GM23338 (cell line): ENCODE data around the gene CCDC59. TPM values are rescaled to one million over a fixed set of nuclear protein-coding genes. Genes with fewer than 3 reads are reported as not detected.

ENCODE experiments used
- ATAC-seq: fragments of 200-7000 bp; cut with Tn5 transposase; 3 replicates; pipeline ENCODE4 v1.9.1; 2020
- DNase-seq: peaks from one replicate; pipeline ENCODE4 v3.0.0-alpha.2; 2015; ENCODE audit warnings: low spot score
- H2AFZ ChIP-seq: fragments of 200-600 bp; sonication (generic); 2 replicates; pipeline ENCODE4 v1.8.0; 2016; ENCODE audit warnings: antibody characterized with exemption, mild to moderate bottlenecking, moderate library complexity
- H3F3A ChIP-seq: fragments of 200-600 bp; sonication (generic); replicated peaks from 2 replicates; pipeline ENCODE4 v1.8.0; 2017; ENCODE audit warnings: antibody characterized with exemption, mixed run types, low read depth
- H3K27ac ChIP-seq: fragments of 200-600 bp; sonication (generic); 2 replicates; pipeline ENCODE4 v1.6.1; 2016; ENCODE audit warnings: low read depth
- H3K27me3 ChIP-seq: fragments of 200-600 bp; sonication (generic); 2 replicates; pipeline ENCODE4 v1.8.0; 2016; ENCODE audit warnings: mild to moderate bottlenecking, mixed run types, moderate library complexity; ENCODE audit not compliant: insufficient read depth
- H3K36me3 ChIP-seq: fragments of 200-600 bp; sonication (generic); 2 replicates; pipeline ENCODE4 v1.8.0; 2016; ENCODE audit warnings: mild to moderate bottlenecking; ENCODE audit not compliant: insufficient read depth
- H3K4me1 ChIP-seq: fragments of 200-600 bp; sonication (generic); 2 replicates; pipeline ENCODE4 v1.8.0; 2016; ENCODE audit warnings: mild to moderate bottlenecking, moderate library complexity; ENCODE audit not compliant: insufficient read depth
- H3K4me2 ChIP-seq: fragments of 200-600 bp; sonication (generic); 2 replicates; pipeline ENCODE4 v1.7.1; 2017; ENCODE audit warnings: mixed run types
- H3K4me3 ChIP-seq: fragments of 200-600 bp; sonication (generic); 2 replicates; pipeline ENCODE4 v1.6.1; 2016; ENCODE audit warnings: mixed run types
- H3K79me2 ChIP-seq: fragments of 200-600 bp; sonication (generic); replicated peaks from 2 replicates; pipeline ENCODE4 v1.8.0; 2017; ENCODE audit warnings: mild to moderate bottlenecking; ENCODE audit not compliant: insufficient read depth
- H3K9me2 ChIP-seq: fragments of 200-600 bp; sonication (generic); 2 replicates; pipeline ENCODE4 v1.8.0; 2017; ENCODE audit not compliant: insufficient read depth
- H4K20me1 ChIP-seq: fragments of 200-600 bp; sonication (generic); replicated peaks from 2 replicates; pipeline ENCODE4 v1.8.0; 2017; ENCODE audit warnings: mild to moderate bottlenecking; ENCODE audit not compliant: insufficient read depth
- H3K27ac Mint-ChIP-seq: 2 replicates; pipeline ENCODE4 v1.8.0; 2020; ENCODE audit warnings: inconsistent platforms, mild to moderate bottlenecking, moderate library complexity, mixed read lengths
- H3K27me3 Mint-ChIP-seq: 3 replicates; pipeline ENCODE4 v1.8.0; 2022; ENCODE audit warnings: low read depth, mild to moderate bottlenecking, moderate library complexity, mixed read lengths, inconsistent platforms; ENCODE audit not compliant: insufficient read depth, poor library complexity
- H3K36me3 Mint-ChIP-seq: 3 replicates; pipeline ENCODE4 v1.8.0; 2021; ENCODE audit warnings: low read depth, mild to moderate bottlenecking, inconsistent platforms, moderate library complexity, mixed read lengths
- H3K4me1 Mint-ChIP-seq: 3 replicates; pipeline ENCODE4 v1.8.0; 2020; ENCODE audit warnings: mild to moderate bottlenecking, inconsistent platforms, mixed read lengths
- H3K4me3 Mint-ChIP-seq: 3 replicates; pipeline ENCODE4 v1.8.0; 2021; ENCODE audit warnings: moderate library complexity, mild to moderate bottlenecking, inconsistent platforms, mixed read lengths
- H3K9me3 Mint-ChIP-seq: 3 replicates; pipeline ENCODE4 v1.8.0; 2020; ENCODE audit warnings: moderate library complexity, mild to moderate bottlenecking, inconsistent platforms, mixed read lengths
- CREB1 ChIP-seq: fragments of 250-450 bp; sonication (Bioruptor Pico); IDR thresholded peaks from 2 replicates; pipeline ENCODE4 v1.5.0; 2020; ENCODE audit warnings: low read depth, mild to moderate bottlenecking, moderate library complexity
- ETS1 ChIP-seq: IDR thresholded peaks from 2 replicates; pipeline ENCODE4 v1.6.1; 2016; ENCODE audit warnings: antibody characterized with exemption
- EZH2 ChIP-seq: fragments of 200-600 bp; sonication (generic); IDR thresholded peaks from one replicate; pipeline ENCODE4 v1.8.0; 2017; ENCODE audit warnings: antibody characterized with exemption, mild to moderate bottlenecking, low read depth; ENCODE audit not compliant: unreplicated experiment
- EZH2phosphoT487 ChIP-seq: fragments of 200-600 bp; sonication (generic); IDR thresholded peaks from one replicate; pipeline ENCODE4 v1.8.1; 2018; ENCODE audit warnings: antibody characterized with exemption; ENCODE audit not compliant: unreplicated experiment
- NANOG ChIP-seq: IDR thresholded peaks from 2 replicates; pipeline ENCODE4 v1.6.1; 2016; ENCODE audit warnings: antibody characterized with exemption, borderline replicate concordance
- POLR2AphosphoS5 ChIP-seq: IDR thresholded peaks from 2 replicates; pipeline ENCODE4 v1.6.1; 2016; ENCODE audit warnings: antibody characterized with exemption, low read depth
- STAT1 ChIP-seq: IDR thresholded peaks from one replicate; pipeline ENCODE4 v1.6.1; 2016; ENCODE audit warnings: antibody characterized with exemption; ENCODE audit not compliant: unreplicated experiment
- ZNF114 ChIP-seq: fragments of 250-450 bp; sonication (Bioruptor Pico); IDR thresholded peaks from 2 replicates; pipeline ENCODE4 v1.5.0; 2020; ENCODE audit warnings: mild to moderate bottlenecking, moderate library complexity
- ZNF331 ChIP-seq: fragments of 250-450 bp; sonication (Bioruptor Pico); IDR thresholded peaks from 2 replicates; pipeline ENCODE4 v1.5.0; 2020; ENCODE audit warnings: low read depth, mild to moderate bottlenecking, moderate library complexity
- polyA plus RNA-seq: library from polyadenylated mRNA; unstranded; fragments of >200 nt; fragmentation: Nextera tagmentation; extraction: Ambion mirVana; gene quantifications from 2 replicates; pipeline ENCODE4 v1.2.1, GENCODE V29; 2016
- total RNA-seq: library from RNA; depleted of rRNA; stranded (reverse); fragments of >200 nt; shearing (Covaris generic); gene quantifications from 2 replicates; pipeline ENCODE4 v1.2.3, GENCODE V29; 2014
- TF ChIP-seq, protein P1 (sequence below), 2 experiments: fragments of 200-600 bp in 1 of 2; sonication (generic) in 1 of 2; conservative IDR thresholded peaks; 2 replicates each; pipeline versions ENCODE4 v1.5.1 to v1.6.1; 2016 to 2017; ENCODE audit warnings: antibody characterized with exemption in 2 of 2, low read depth in 2 of 2, mild to moderate bottlenecking in 2 of 2, moderate library complexity in 1 of 2
- TF ChIP-seq, protein P2 (sequence below): fragments of 250-450 bp; sonication (Bioruptor Pico); IDR thresholded peaks from 2 replicates; pipeline ENCODE4 v1.5.0; 2020; ENCODE audit warnings: mild to moderate bottlenecking, moderate library complexity

The CCDC59 gene
- total and polyA plus RNA-seq, 2 experiments from 2014 or later, result 52.2 to 197 TPM

DNA sequence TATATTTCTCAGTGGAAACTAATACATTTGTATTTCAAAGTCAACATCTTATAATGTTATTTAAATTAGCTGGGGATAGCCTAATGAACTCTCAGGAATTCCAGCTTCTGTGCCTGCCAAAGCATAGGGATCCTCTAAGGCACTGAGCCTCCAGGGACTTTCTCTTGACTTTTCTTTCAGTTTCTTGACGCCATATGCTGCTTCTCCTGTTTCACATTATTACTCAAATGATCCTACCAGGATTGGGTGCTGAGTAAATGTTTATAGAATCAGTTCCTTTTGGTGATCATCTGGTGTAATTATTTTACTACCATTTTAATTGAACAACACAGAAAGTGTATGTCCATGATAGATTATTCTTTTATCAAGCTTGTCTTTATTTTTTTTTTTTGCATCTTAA is 8.0 kb upstream of the CCDC59 start (continued):
- TF ChIP-seq, protein P1, sequence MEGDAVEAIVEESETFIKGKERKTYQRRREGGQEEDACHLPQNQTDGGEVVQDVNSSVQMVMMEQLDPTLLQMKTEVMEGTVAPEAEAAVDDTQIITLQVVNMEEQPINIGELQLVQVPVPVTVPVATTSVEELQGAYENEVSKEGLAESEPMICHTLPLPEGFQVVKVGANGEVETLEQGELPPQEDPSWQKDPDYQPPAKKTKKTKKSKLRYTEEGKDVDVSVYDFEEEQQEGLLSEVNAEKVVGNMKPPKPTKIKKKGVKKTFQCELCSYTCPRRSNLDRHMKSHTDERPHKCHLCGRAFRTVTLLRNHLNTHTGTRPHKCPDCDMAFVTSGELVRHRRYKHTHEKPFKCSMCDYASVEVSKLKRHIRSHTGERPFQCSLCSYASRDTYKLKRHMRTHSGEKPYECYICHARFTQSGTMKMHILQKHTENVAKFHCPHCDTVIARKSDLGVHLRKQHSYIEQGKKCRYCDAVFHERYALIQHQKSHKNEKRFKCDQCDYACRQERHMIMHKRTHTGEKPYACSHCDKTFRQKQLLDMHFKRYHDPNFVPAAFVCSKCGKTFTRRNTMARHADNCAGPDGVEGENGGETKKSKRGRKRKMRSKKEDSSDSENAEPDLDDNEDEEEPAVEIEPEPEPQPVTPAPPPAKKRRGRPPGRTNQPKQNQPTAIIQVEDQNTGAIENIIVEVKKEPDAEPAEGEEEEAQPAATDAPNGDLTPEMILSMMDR (conservative IDR thresholded peaks at IDR 0.05; ENCODE audit: low read depth in 2 of 2), result no peak
- TF ChIP-seq ETS1 (no peak), ZNF331 (CRISPR knock-in tag) (no peak), NANOG (no peak), STAT1 (no peak)

- Mint-ChIP-seq H3K27me3 (peaks cover 2% of the 10 kb centered on the region), H3K27ac (no peak overlapping the region), H3K9me3 (peaks cover 2% of the 10 kb centered on the region; the same call in 1 of the 3 replicates), H3K4me1 (peaks cover 24% of the 10 kb centered on the region; the same call in 2 of the 3 replicates), H3K36me3 (peaks cover 21% of the 10 kb centered on the region), H3K4me3 (no peak overlapping the region)
- no peak for ATAC-seq
- Histone ChIP-seq H2AFZ (no peak overlapping the region), H3K4me1 (peaks cover 9% of the 10 kb centered on the region; the same call in 1 of the 2 replicates), H4K20me1 (no peaks in the 10 kb centered on the region), H3K4me3 (no peak overlapping the region), H3K79me2 (peaks cover 84% of the 10 kb centered on the region), H3K4me2 (no peak overlapping the region), H3K27me3 (no peaks in the 10 kb centered on the region), H3F3A (no peaks in the 10 kb centered on the region), H3K9me2 (no peaks in the 10 kb centered on the region), H3K36me3 (no peaks in the 10 kb centered on the region), H3K27ac (no peak overlapping the region)
- DNase-seq, result no peak
- TF ChIP-seq, protein P1 (conservative IDR thresholded peaks at IDR 0.05; ENCODE audit: low read depth in 2 of 2), result no peak
- TF ChIP-seq ZNF114 (no peak), POLR2AphosphoS5 (no peak), EZH2phosphoT487 (no peak), EZH2 (no peak), NANOG (no peak), STAT1 (no peak), CREB1 (CRISPR knock-in tag) (no peak)
- TF ChIP-seq, protein P2, sequence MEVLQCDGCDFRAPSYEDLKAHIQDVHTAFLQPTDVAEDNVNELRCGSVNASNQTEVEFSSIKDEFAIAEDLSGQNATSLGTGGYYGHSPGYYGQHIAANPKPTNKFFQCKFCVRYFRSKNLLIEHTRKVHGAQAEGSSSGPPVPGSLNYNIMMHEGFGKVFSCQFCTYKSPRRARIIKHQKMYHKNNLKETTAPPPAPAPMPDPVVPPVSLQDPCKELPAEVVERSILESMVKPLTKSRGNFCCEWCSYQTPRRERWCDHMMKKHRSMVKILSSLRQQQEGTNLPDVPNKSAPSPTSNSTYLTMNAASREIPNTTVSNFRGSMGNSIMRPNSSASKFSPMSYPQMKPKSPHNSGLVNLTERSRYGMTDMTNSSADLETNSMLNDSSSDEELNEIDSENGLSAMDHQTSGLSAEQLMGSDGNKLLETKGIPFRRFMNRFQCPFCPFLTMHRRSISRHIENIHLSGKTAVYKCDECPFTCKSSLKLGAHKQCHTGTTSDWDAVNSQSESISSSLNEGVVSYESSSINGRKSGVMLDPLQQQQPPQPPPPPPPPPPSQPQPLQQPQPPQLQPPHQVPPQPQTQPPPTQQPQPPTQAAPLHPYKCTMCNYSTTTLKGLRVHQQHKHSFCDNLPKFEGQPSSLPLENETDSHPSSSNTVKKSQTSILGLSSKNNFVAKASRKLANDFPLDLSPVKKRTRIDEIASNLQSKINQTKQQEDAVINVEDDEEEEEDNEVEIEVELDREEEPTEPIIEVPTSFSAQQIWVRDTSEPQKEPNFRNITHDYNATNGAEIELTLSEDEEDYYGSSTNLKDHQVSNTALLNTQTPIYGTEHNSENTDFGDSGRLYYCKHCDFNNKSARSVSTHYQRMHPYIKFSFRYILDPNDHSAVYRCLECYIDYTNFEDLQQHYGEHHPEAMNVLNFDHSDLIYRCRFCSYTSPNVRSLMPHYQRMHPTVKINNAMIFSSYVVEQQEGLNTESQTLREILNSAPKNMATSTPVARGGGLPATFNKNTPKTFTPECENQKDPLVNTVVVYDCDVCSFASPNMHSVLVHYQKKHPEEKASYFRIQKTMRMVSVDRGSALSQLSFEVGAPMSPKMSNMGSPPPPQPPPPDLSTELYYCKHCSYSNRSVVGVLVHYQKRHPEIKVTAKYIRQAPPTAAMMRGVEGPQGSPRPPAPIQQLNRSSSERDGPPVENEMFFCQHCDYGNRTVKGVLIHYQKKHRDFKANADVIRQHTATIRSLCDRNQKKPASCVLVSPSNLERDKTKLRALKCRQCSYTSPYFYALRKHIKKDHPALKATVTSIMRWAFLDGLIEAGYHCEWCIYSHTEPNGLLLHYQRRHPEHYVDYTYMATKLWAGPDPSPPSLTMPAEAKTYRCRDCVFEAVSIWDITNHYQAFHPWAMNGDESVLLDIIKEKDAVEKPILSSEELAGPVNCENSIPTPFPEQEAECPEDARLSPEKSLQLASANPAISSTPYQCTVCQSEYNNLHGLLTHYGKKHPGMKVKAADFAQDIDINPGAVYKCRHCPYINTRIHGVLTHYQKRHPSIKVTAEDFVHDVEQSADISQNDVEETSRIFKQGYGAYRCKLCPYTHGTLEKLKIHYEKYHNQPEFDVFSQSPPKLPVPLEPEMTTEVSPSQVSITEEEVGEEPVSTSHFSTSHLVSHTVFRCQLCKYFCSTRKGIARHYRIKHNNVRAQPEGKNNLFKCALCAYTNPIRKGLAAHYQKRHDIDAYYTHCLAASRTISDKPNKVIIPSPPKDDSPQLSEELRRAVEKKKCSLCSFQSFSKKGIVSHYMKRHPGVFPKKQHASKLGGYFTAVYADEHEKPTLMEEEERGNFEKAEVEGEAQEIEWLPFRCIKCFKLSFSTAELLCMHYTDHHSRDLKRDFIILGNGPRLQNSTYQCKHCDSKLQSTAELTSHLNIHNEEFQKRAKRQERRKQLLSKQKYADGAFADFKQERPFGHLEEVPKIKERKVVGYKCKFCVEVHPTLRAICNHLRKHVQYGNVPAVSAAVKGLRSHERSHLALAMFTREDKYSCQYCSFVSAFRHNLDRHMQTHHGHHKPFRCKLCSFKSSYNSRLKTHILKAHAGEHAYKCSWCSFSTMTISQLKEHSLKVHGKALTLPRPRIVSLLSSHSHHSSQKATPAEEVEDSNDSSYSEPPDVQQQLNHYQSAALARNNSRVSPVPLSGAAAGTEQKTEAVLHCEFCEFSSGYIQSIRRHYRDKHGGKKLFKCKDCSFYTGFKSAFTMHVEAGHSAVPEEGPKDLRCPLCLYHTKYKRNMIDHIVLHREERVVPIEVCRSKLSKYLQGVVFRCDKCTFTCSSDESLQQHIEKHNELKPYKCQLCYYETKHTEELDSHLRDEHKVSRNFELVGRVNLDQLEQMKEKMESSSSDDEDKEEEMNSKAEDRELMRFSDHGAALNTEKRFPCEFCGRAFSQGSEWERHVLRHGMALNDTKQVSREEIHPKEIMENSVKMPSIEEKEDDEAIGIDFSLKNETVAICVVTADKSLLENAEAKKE (CRISPR knock-in tag), result no peak
Measured at GRCh38 chr12:82363990-82364389, 5.8 kb upstream of the CCDC59 start.
